ENCODE data around the gene RNF20. TPM values are rescaled to one million over a fixed set of nuclear protein-coding genes. Genes with fewer than 3 reads are reported as not detected.
"Not testable (repeated sequence)": the region's sequence is repeated elsewhere in the genome, so short reads cannot be mapped to it uniquely, and the experiment has no call there.

The RNF20 gene
- total RNA-seq, 6 donors from 2014 or later: 12.2 to 45.6 (median 29.6) TPM

GRCh38 chr9:101582553-101582952 is 48.9 kb downstream of the RNF20 start:
- H3K27me3 ChIP-seq: no peaks in the 10 kb centered on the region
- DNase-seq (no peak), ATAC-seq (ENCODE audit: low FRiP score in 2 of 2) (no peak)
- no peak overlapping the region for H3K27ac ChIP-seq
- no peak overlapping the region for H3K4me3 ChIP-seq
- TF ChIP-seq POLR2A (IDR thresholded peaks at IDR 0.05) (no peak), POLR2AphosphoS5 (IDR thresholded peaks at IDR 0.05) (no peak), EP300 (IDR thresholded peaks at IDR 0.05) (no peak), CTCF (IDR thresholded peaks at IDR 0.05) (no peak)
- 70 to 81% methylated on average over 1 of the region's 1 CpG for WGBS, 2 donors
- H3K36me3 ChIP-seq: no peaks in the 10 kb centered on the region
- no peaks in the 10 kb centered on the region for H3K9me3 ChIP-seq
- H3K4me1 ChIP-seq: no peaks in the 10 kb centered on the region

GRCh38 chr9:101585740-101586139 is 52.1 kb downstream of the RNF20 start:
- DNase-seq (peak in 1 of 2 donors; percentile 23), ATAC-seq (ENCODE audit: low FRiP score in 2 of 2) (peak in 1 of 2 donors; percentile 75)
- Histone ChIP-seq H3K27ac (peak overlapping the region in 2 of 4 donors; percentile 8 to 52), H3K4me3 (no peak overlapping the region), H3K36me3 (no peaks in the 10 kb centered on the region), H3K4me1 (no peaks in the 10 kb centered on the region), H3K9me3 (no peaks in the 10 kb centered on the region), H3K27me3 (no peaks in the 10 kb centered on the region)
- WGBS, 2 donors: 49 to 73% methylated on average over 3 of the region's 3 CpGs
- TF ChIP-seq EP300 (IDR thresholded peaks at IDR 0.05): no peak
- TF ChIP-seq POLR2AphosphoS5 (IDR thresholded peaks at IDR 0.05): no peak
- no peak for TF ChIP-seq CTCF (IDR thresholded peaks at IDR 0.05)
- no peak for TF ChIP-seq POLR2A (IDR thresholded peaks at IDR 0.05)

- no peak for DNase-seq
- TF ChIP-seq POLR2A (IDR thresholded peaks at IDR 0.05): no peak
- no peak for TF ChIP-seq CTCF (IDR thresholded peaks at IDR 0.05)
- TF ChIP-seq POLR2AphosphoS5 (IDR thresholded peaks at IDR 0.05): no peak
- TF ChIP-seq EP300 (IDR thresholded peaks at IDR 0.05): no peak
- Histone ChIP-seq H3K36me3 (no peaks in the 10 kb centered on the region), H3K9me3 (no peaks in the 10 kb centered on the region), H3K27me3 (no peaks in the 10 kb centered on the region), H3K4me3 (no peak overlapping the region), H3K27ac (no peak overlapping the region), H3K4me1 (no peaks in the 10 kb centered on the region)
- 81 to 89% methylated on average over 5 of the region's 5 CpGs for WGBS, 2 donors
- ATAC-seq (ENCODE audit: low FRiP score in 2 of 2): peak in 1 of 2 donors; percentile 53
Measured at GRCh38 chr9:101586651-101587050, 53.0 kb downstream of the RNF20 start.

GRCh38 chr9:101587332-101588043 is 53.8 kb downstream of the RNF20 start:
- Histone ChIP-seq H3K36me3 (no peaks in the 10 kb centered on the region), H3K4me3 (no peak overlapping the region), H3K4me1 (no peaks in the 10 kb centered on the region), H3K27ac (no peak overlapping the region), H3K9me3 (no peaks in the 10 kb centered on the region), H3K27me3 (no peaks in the 10 kb centered on the region)
- TF ChIP-seq POLR2AphosphoS5 (IDR thresholded peaks at IDR 0.05) (no peak), CTCF (IDR thresholded peaks at IDR 0.05) (no peak), EP300 (IDR thresholded peaks at IDR 0.05) (no peak), POLR2A (IDR thresholded peaks at IDR 0.05) (no peak)
- DNase-seq: no peak
- no peak for ATAC-seq (ENCODE audit: low FRiP score in 2 of 2)
- 84% methylated on average over 4 of the region's 4 CpGs for WGBS, 2 donors

- not testable (repeated sequence) for H3K4me1 ChIP-seq; H3K4me3 ChIP-seq; H3K27ac ChIP-seq; H3K36me3 ChIP-seq; DNase-seq; H3K27me3 ChIP-seq; ATAC-seq (ENCODE audit: low FRiP score in 2 of 2); H3K9me3 ChIP-seq
- 80 to 86% methylated on average over 6 of the region's 6 CpGs for WGBS, 2 donors
Measured at GRCh38 chr9:101590074-101590473, 56.4 kb downstream of the RNF20 start.

Data from upper lobe of left lung (tissue), 6 donors.